Heart left ventricle (tissue), 13 donors: ENCODE results near the gene CHTF18.

Experiments used
- CTCF ChIP-seq, 12 donors: fragments of 200-600 bp; sonication (generic) in 4 of 12; IDR thresholded peaks; one replicate each; pipeline versions ENCODE4 v1.5.0 to v1.8.0; 2018 to 2022; ENCODE audit warnings: antibody characterized with exemption in 12 of 12, mild to moderate bottlenecking in 5 of 12
- POLR2A ChIP-seq, 2 donors: fragments of 450-650 bp; IDR thresholded peaks; one replicate each; pipeline ENCODE4 v1.6.1; 2017; ENCODE audit warnings: antibody characterized with exemption in 2 of 2, mild to moderate bottlenecking in 2 of 2, moderate library complexity in 2 of 2
- donor health status: ischemic (EF 13 %, LVEDD 7.1; RV severe dilation, severe dysfunction).
- donor health status: DM: no; HTN: yes; CAD: no.
- donor health status: DM: no; HTN: no; CAD: no.
- donor health status: ischemic (EF 25% LVEDD 6.9; RV normal size, moderate dysfunction).
- donor health status: ischemic (EF 25% LVEDD 5.7; RV mildly dilated, moderate dysfunction).
- donor health status: ischemic (EF 35%, LVEDD 5.7; RV mildly dilated, moderate dysfunction).
- donor health status: nonischemic (EF 11% LVEDD 7.7; RV severe dilation, severe dysfunction).
- donor health status: DM: yes; HTN: yes; CAD: no.
- donor health status: PGD.
- donor health status: ischemic (EF 29% LVEDD 5.4; RV normal size, mild dysfunction).
- donor health status: nonischemic (EF 23%, LVEDD 6.1; RV moderate dilation, normal function).

- no peak for TF ChIP-seq CTCF (IDR thresholded peaks at IDR 0.05)
- TF ChIP-seq POLR2A (IDR thresholded peaks at IDR 0.05) = no peak
Measured at GRCh38 chr16:778909-779527, 9.4 kb upstream of the CHTF18 start.
